Measurements from ENCODE around the gene KLHL33.

KLHL33 gene

GRCh38 chr14:20376071-20376588 lies 59.8 kb downstream of the KLHL33 start:
- no peak for DNase-seq (ENCODE audit: low read depth in 2 of 2)

All from stimulated activated CD4-positive, alpha-beta T cell treated with anti-CD3 and anti-CD28 coated beads, Interleukin-15, amount 100 ng/mL, for 48 hours (primary cell).